GM23338 (cell line): ENCODE measurements around the gene LRRC8B. TPM values are rescaled to one million over a fixed set of nuclear protein-coding genes. Genes with fewer than 3 reads are reported as not detected.
"Not testable (repeated sequence)": the region's sequence is repeated elsewhere in the genome, so short reads cannot be mapped to it uniquely, and the experiment has no call there.

Source experiments
- ATAC-seq: fragments of 200-7000 bp; cut with Tn5 transposase; 3 replicates; pipeline ENCODE4 v1.9.1; 2020
- DNase-seq: peaks from one replicate; pipeline ENCODE4 v3.0.0-alpha.2; 2015; ENCODE audit warnings: low spot score
- H2AFZ ChIP-seq: fragments of 200-600 bp; sonication (generic); 2 replicates; pipeline ENCODE4 v1.8.0; 2016; ENCODE audit warnings: antibody characterized with exemption, mild to moderate bottlenecking, moderate library complexity
- H3F3A ChIP-seq: fragments of 200-600 bp; sonication (generic); replicated peaks from 2 replicates; pipeline ENCODE4 v1.8.0; 2017; ENCODE audit warnings: antibody characterized with exemption, mixed run types, low read depth
- H3K27ac ChIP-seq: fragments of 200-600 bp; sonication (generic); 2 replicates; pipeline ENCODE4 v1.6.1; 2016; ENCODE audit warnings: low read depth
- H3K27me3 ChIP-seq: fragments of 200-600 bp; sonication (generic); 2 replicates; pipeline ENCODE4 v1.8.0; 2016; ENCODE audit warnings: mild to moderate bottlenecking, mixed run types, moderate library complexity; ENCODE audit not compliant: insufficient read depth
- H3K36me3 ChIP-seq: fragments of 200-600 bp; sonication (generic); 2 replicates; pipeline ENCODE4 v1.8.0; 2016; ENCODE audit warnings: mild to moderate bottlenecking; ENCODE audit not compliant: insufficient read depth
- H3K4me1 ChIP-seq: fragments of 200-600 bp; sonication (generic); 2 replicates; pipeline ENCODE4 v1.8.0; 2016; ENCODE audit warnings: mild to moderate bottlenecking, moderate library complexity; ENCODE audit not compliant: insufficient read depth
- H3K4me2 ChIP-seq: fragments of 200-600 bp; sonication (generic); 2 replicates; pipeline ENCODE4 v1.7.1; 2017; ENCODE audit warnings: mixed run types
- H3K4me3 ChIP-seq: fragments of 200-600 bp; sonication (generic); 2 replicates; pipeline ENCODE4 v1.6.1; 2016; ENCODE audit warnings: mixed run types
- H3K79me2 ChIP-seq: fragments of 200-600 bp; sonication (generic); replicated peaks from 2 replicates; pipeline ENCODE4 v1.8.0; 2017; ENCODE audit warnings: mild to moderate bottlenecking; ENCODE audit not compliant: insufficient read depth
- H3K9me2 ChIP-seq: fragments of 200-600 bp; sonication (generic); 2 replicates; pipeline ENCODE4 v1.8.0; 2017; ENCODE audit not compliant: insufficient read depth
- H4K20me1 ChIP-seq: fragments of 200-600 bp; sonication (generic); replicated peaks from 2 replicates; pipeline ENCODE4 v1.8.0; 2017; ENCODE audit warnings: mild to moderate bottlenecking; ENCODE audit not compliant: insufficient read depth
- H3K27ac Mint-ChIP-seq: 2 replicates; pipeline ENCODE4 v1.8.0; 2020; ENCODE audit warnings: inconsistent platforms, mild to moderate bottlenecking, moderate library complexity, mixed read lengths
- H3K27me3 Mint-ChIP-seq: 3 replicates; pipeline ENCODE4 v1.8.0; 2022; ENCODE audit warnings: low read depth, mild to moderate bottlenecking, moderate library complexity, mixed read lengths, inconsistent platforms; ENCODE audit not compliant: insufficient read depth, poor library complexity
- H3K36me3 Mint-ChIP-seq: 3 replicates; pipeline ENCODE4 v1.8.0; 2021; ENCODE audit warnings: low read depth, mild to moderate bottlenecking, inconsistent platforms, moderate library complexity, mixed read lengths
- H3K4me1 Mint-ChIP-seq: 3 replicates; pipeline ENCODE4 v1.8.0; 2020; ENCODE audit warnings: mild to moderate bottlenecking, inconsistent platforms, mixed read lengths
- H3K4me3 Mint-ChIP-seq: 3 replicates; pipeline ENCODE4 v1.8.0; 2021; ENCODE audit warnings: moderate library complexity, mild to moderate bottlenecking, inconsistent platforms, mixed read lengths
- H3K9me3 Mint-ChIP-seq: 3 replicates; pipeline ENCODE4 v1.8.0; 2020; ENCODE audit warnings: moderate library complexity, mild to moderate bottlenecking, inconsistent platforms, mixed read lengths
- CREB1 ChIP-seq: fragments of 250-450 bp; sonication (Bioruptor Pico); IDR thresholded peaks from 2 replicates; pipeline ENCODE4 v1.5.0; 2020; ENCODE audit warnings: low read depth, mild to moderate bottlenecking, moderate library complexity
- EZH2phosphoT487 ChIP-seq: fragments of 200-600 bp; sonication (generic); IDR thresholded peaks from one replicate; pipeline ENCODE4 v1.8.1; 2018; ENCODE audit warnings: antibody characterized with exemption; ENCODE audit not compliant: unreplicated experiment
- JUNB ChIP-seq: IDR thresholded peaks from one replicate; pipeline ENCODE4 v1.6.1; 2016; ENCODE audit warnings: antibody characterized with exemption; ENCODE audit not compliant: unreplicated experiment
- POLR2AphosphoS5 ChIP-seq: IDR thresholded peaks from 2 replicates; pipeline ENCODE4 v1.6.1; 2016; ENCODE audit warnings: antibody characterized with exemption, low read depth
- ZNF114 ChIP-seq: fragments of 250-450 bp; sonication (Bioruptor Pico); IDR thresholded peaks from 2 replicates; pipeline ENCODE4 v1.5.0; 2020; ENCODE audit warnings: mild to moderate bottlenecking, moderate library complexity
- ZNF331 ChIP-seq: fragments of 250-450 bp; sonication (Bioruptor Pico); IDR thresholded peaks from 2 replicates; pipeline ENCODE4 v1.5.0; 2020; ENCODE audit warnings: low read depth, mild to moderate bottlenecking, moderate library complexity
- polyA plus RNA-seq: library from polyadenylated mRNA; unstranded; fragments of >200 nt; fragmentation: Nextera tagmentation; extraction: Ambion mirVana; gene quantifications from 2 replicates; pipeline ENCODE4 v1.2.1, GENCODE V29; 2016
- total RNA-seq: library from RNA; depleted of rRNA; stranded (reverse); fragments of >200 nt; shearing (Covaris generic); gene quantifications from 2 replicates; pipeline ENCODE4 v1.2.3, GENCODE V29; 2014
- TF ChIP-seq, protein P1 (sequence below): fragments of 250-450 bp; sonication (Bioruptor Pico); IDR thresholded peaks from 2 replicates; pipeline ENCODE4 v1.5.0; 2020; ENCODE audit warnings: mild to moderate bottlenecking, moderate library complexity
- TF ChIP-seq, protein P2 (sequence below): IDR thresholded peaks from 2 replicates; pipeline ENCODE4 v1.6.1; 2016; ENCODE audit warnings: antibody characterized with exemption

Gene LRRC8B
- total and polyA plus RNA-seq, 2 experiments from 2014 or later, result 9.0 to 26.5 TPM

DNA sequence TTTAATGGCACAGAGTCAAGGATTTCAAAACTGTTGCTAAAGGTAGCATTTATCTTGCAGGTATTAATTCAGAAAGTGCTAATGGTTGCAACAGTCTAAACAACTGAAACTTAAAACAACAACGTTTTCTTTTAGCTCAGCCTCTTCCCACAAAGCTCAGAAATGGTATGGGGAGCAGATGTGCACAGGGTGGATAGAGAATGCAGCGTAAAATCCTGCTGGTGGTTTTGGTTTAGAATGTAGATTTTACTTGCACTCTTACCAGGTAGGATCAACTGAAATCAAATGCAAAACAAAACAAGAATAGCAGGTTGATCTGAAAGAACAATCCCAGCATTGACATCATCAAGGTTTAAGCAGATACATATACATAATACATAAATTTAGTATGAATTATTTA, 104.5 kb downstream of the LRRC8B start (continued):
- TF ChIP-seq, protein P1, sequence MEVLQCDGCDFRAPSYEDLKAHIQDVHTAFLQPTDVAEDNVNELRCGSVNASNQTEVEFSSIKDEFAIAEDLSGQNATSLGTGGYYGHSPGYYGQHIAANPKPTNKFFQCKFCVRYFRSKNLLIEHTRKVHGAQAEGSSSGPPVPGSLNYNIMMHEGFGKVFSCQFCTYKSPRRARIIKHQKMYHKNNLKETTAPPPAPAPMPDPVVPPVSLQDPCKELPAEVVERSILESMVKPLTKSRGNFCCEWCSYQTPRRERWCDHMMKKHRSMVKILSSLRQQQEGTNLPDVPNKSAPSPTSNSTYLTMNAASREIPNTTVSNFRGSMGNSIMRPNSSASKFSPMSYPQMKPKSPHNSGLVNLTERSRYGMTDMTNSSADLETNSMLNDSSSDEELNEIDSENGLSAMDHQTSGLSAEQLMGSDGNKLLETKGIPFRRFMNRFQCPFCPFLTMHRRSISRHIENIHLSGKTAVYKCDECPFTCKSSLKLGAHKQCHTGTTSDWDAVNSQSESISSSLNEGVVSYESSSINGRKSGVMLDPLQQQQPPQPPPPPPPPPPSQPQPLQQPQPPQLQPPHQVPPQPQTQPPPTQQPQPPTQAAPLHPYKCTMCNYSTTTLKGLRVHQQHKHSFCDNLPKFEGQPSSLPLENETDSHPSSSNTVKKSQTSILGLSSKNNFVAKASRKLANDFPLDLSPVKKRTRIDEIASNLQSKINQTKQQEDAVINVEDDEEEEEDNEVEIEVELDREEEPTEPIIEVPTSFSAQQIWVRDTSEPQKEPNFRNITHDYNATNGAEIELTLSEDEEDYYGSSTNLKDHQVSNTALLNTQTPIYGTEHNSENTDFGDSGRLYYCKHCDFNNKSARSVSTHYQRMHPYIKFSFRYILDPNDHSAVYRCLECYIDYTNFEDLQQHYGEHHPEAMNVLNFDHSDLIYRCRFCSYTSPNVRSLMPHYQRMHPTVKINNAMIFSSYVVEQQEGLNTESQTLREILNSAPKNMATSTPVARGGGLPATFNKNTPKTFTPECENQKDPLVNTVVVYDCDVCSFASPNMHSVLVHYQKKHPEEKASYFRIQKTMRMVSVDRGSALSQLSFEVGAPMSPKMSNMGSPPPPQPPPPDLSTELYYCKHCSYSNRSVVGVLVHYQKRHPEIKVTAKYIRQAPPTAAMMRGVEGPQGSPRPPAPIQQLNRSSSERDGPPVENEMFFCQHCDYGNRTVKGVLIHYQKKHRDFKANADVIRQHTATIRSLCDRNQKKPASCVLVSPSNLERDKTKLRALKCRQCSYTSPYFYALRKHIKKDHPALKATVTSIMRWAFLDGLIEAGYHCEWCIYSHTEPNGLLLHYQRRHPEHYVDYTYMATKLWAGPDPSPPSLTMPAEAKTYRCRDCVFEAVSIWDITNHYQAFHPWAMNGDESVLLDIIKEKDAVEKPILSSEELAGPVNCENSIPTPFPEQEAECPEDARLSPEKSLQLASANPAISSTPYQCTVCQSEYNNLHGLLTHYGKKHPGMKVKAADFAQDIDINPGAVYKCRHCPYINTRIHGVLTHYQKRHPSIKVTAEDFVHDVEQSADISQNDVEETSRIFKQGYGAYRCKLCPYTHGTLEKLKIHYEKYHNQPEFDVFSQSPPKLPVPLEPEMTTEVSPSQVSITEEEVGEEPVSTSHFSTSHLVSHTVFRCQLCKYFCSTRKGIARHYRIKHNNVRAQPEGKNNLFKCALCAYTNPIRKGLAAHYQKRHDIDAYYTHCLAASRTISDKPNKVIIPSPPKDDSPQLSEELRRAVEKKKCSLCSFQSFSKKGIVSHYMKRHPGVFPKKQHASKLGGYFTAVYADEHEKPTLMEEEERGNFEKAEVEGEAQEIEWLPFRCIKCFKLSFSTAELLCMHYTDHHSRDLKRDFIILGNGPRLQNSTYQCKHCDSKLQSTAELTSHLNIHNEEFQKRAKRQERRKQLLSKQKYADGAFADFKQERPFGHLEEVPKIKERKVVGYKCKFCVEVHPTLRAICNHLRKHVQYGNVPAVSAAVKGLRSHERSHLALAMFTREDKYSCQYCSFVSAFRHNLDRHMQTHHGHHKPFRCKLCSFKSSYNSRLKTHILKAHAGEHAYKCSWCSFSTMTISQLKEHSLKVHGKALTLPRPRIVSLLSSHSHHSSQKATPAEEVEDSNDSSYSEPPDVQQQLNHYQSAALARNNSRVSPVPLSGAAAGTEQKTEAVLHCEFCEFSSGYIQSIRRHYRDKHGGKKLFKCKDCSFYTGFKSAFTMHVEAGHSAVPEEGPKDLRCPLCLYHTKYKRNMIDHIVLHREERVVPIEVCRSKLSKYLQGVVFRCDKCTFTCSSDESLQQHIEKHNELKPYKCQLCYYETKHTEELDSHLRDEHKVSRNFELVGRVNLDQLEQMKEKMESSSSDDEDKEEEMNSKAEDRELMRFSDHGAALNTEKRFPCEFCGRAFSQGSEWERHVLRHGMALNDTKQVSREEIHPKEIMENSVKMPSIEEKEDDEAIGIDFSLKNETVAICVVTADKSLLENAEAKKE, result no peak
- TF ChIP-seq JUNB (no peak), EZH2phosphoT487 (no peak), POLR2AphosphoS5 (no peak), CREB1 (CRISPR knock-in tag) (no peak), ZNF114 (CRISPR knock-in tag) (no peak), ZNF331 (CRISPR knock-in tag) (no peak)
- TF ChIP-seq, protein P2, sequence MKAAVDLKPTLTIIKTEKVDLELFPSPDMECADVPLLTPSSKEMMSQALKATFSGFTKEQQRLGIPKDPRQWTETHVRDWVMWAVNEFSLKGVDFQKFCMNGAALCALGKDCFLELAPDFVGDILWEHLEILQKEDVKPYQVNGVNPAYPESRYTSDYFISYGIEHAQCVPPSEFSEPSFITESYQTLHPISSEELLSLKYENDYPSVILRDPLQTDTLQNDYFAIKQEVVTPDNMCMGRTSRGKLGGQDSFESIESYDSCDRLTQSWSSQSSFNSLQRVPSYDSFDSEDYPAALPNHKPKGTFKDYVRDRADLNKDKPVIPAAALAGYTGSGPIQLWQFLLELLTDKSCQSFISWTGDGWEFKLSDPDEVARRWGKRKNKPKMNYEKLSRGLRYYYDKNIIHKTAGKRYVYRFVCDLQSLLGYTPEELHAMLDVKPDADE, result no peak

DNA sequence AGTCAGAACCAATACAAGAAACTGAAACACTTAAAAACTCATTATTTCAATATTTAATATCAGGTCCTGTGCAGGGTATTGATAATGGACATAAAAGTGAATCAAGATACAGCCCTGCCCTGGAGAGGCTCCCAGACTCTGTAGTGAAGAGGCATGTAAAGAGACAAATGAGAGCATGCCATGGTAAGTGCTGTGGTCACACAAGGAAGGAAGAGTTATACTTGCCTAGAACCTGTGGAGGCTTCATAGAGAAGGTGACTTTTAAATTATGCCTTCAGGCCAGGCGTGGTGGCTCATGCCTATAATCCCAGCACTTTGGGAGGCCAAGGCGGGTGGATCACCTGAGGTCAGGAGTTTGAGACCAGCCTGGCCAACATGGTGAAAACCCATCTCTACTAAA, 105.0 kb downstream of the LRRC8B start:
- not testable (repeated sequence) for H3K27ac Mint-ChIP-seq, H4K20me1 ChIP-seq, H3K4me2 ChIP-seq, ATAC-seq, H3K36me3 Mint-ChIP-seq, H3K27ac ChIP-seq, H3K4me3 Mint-ChIP-seq, H3K9me3 Mint-ChIP-seq, H3K79me2 ChIP-seq, DNase-seq, H2AFZ ChIP-seq, H3K9me2 ChIP-seq, H3K36me3 ChIP-seq, H3K4me3 ChIP-seq, H3F3A ChIP-seq
- H3K27me3 Mint-ChIP-seq, result peaks cover 17% of the 10 kb centered on the region
- peaks cover 15% of the 10 kb centered on the region for H3K4me1 ChIP-seq
- peaks cover 29% of the 10 kb centered on the region for H3K27me3 ChIP-seq
- H3K4me1 Mint-ChIP-seq, result peaks cover 16% of the 10 kb centered on the region
